Common myeloid progenitor, CD34-positive (primary cell): ENCODE data around the gene PPP1R16B.
A peak's percentile ranks its signal among the peaks of the same experiment; 100 is the strongest.

Experiments used
- CTCF ChIA-PET: fragments of 350-600 bp; sonication (Branson Sonifier 250); formaldehyde crosslinking; loops from one replicate; lab custom pipeline; 2021; ENCODE audit warnings: antibody characterized with exemption; lab: Charles Lee
- POLR2A ChIA-PET: fragments of 350-600 bp; sonication (Branson Sonifier 250); formaldehyde crosslinking; loops from one replicate; lab custom pipeline; 2021; ENCODE audit warnings: antibody characterized with exemption; lab: Charles Lee
- DNase-seq, 3 donors: peaks; one replicate each; pipeline versions ENCODE4 v3.0.0 to v3.0.0-alpha.2; 2013
- H3K27ac ChIP-seq, 2 experiments: 1 replicate in 1 of 2; 2 replicates in 1 of 2; pipeline ENCODE4 v1.7.0; 2013; ENCODE audit warnings: inconsistent platforms in 2 of 2, low read length in 2 of 2, mild to moderate bottlenecking in 2 of 2, low read depth in 1 of 2, moderate library complexity in 1 of 2; ENCODE audit not compliant: severe bottlenecking in 2 of 2, insufficient read depth in 1 of 2, poor library complexity in 1 of 2
- H3K27me3 ChIP-seq, 5 experiments: replicated peaks in 2 of 5; 1 replicate in 3 of 5; 2 replicates in 2 of 5; pipeline versions ENCODE4 v1.6.1 to v1.7.0; 2013; ENCODE audit warnings: low read length in 4 of 5, mild to moderate bottlenecking in 2 of 5, moderate library complexity in 2 of 5, inconsistent platforms in 1 of 5; ENCODE audit not compliant: insufficient read depth in 5 of 5, control insufficient read depth in 4 of 5
- H3K36me3 ChIP-seq, 4 experiments: 1 replicate in 2 of 4; 2 replicates in 2 of 4; pipeline versions ENCODE4 v1.6.1 to v1.7.0; 2013; ENCODE audit warnings: low read length in 3 of 4, control low read depth in 1 of 4, mild to moderate bottlenecking in 1 of 4; ENCODE audit not compliant: control insufficient read depth in 4 of 4, insufficient read depth in 4 of 4
- H3K4me1 ChIP-seq, 4 experiments: 1 replicate in 3 of 4; 2 replicates in 1 of 4; pipeline versions ENCODE4 v1.6.1 to v1.7.1; 2013; ENCODE audit warnings: low read length in 3 of 4, mild to moderate bottlenecking in 3 of 4, control low read depth in 1 of 4, inconsistent platforms in 1 of 4, moderate library complexity in 1 of 4; ENCODE audit not compliant: control insufficient read depth in 4 of 4, insufficient read depth in 4 of 4; ENCODE audit errors: control extremely low read depth in 1 of 4
- H3K4me3 ChIP-seq, 7 experiments: 1 replicate in 4 of 7; 2 replicates in 3 of 7; pipeline versions ENCODE4 v1.5.1 to v1.7.0; 2013; ENCODE audit warnings: mild to moderate bottlenecking in 7 of 7, low read length in 6 of 7, moderate library complexity in 6 of 7, inconsistent platforms in 2 of 7, low read depth in 2 of 7, control low read depth in 1 of 7; ENCODE audit not compliant: insufficient read depth in 4 of 7, control insufficient read depth in 1 of 7; ENCODE audit errors: extremely low read depth in 1 of 7
- H3K9me3 ChIP-seq, 5 experiments: 1 replicate in 4 of 5; 2 replicates in 1 of 5; pipeline versions ENCODE4 v1.6.1 to v1.7.1; 2013; ENCODE audit warnings: low read length in 4 of 5, mild to moderate bottlenecking in 2 of 5, inconsistent platforms in 1 of 5, low read depth in 1 of 5, moderate library complexity in 1 of 5; ENCODE audit not compliant: control insufficient read depth in 4 of 5, insufficient read depth in 2 of 5; ENCODE audit errors: control extremely low read depth in 1 of 5
- WGBS: methylation state at CpG from one replicate; pipeline ENCODE4 v1.1.5; 2013; ENCODE audit not compliant: insufficient coverage; 5-methylcytosine and 5-hydroxymethylcytosine counted together

Gene PPP1R16B

GRCh38 chr20:38920851-38921250, 115.4 kb downstream of the PPP1R16B start:
- DNase-seq, result no peak
- Histone ChIP-seq H3K4me3 (no peak overlapping the region), H3K9me3 (no peaks in the 10 kb centered on the region), H3K36me3 (peaks cover 0 to 16% (median 5%) of the 10 kb centered on the region in 4 experiments), H3K4me1 (no peaks in the 10 kb centered on the region), H3K27ac (no peak overlapping the region), H3K27me3 (no peaks in the 10 kb centered on the region)
- WGBS, result 98% methylated on average over 8 of the region's 9 CpGs
- ChIA-PET POLR2A (interaction anchor here (0.6 kb wide), 1 partner anchor 181 kb away, joined by 4 read pairs; no protein-coding TSS in a partner anchor), CTCF (interaction anchor here (1.2 to 6.1 kb wide), 3 partner anchors 9 to 127 kb away, joined by 4 to 39 read pairs (median 6); no protein-coding TSS in a partner anchor)

DNA sequence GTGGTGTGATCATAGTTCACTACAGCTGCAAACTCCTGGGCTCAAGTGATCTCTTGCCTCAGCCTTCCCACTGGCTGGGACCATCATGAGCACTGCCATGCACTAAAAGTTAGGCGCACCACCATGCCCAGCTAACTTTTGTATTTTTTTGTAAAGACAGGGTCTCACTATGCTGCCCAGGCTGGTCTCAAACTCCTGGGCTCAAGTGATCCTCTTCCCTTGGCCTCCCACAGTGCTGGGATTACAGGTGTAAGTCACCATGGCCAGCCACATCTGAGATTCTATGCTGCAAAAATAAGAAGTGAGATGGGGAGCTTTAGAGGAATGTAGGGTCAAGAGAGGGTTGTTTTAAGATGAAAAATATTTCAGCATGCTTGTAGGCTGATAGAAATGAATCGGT, 119.2 kb downstream of the PPP1R16B start:
- Histone ChIP-seq H3K4me1 (peaks cover 9 to 27% (median 20%) of the 10 kb centered on the region in 4 experiments), H3K9me3 (no peaks in the 10 kb centered on the region), H3K27me3 (no peaks in the 10 kb centered on the region), H3K27ac (no peak overlapping the region), H3K36me3 (peaks cover 0 to 2% (median 0%) of the 10 kb centered on the region in 4 experiments), H3K4me3 (no peak overlapping the region)
- WGBS, result 100% methylated on average over 2 of the region's 2 CpGs
- POLR2A ChIA-PET, result no interaction called here
- DNase-seq, result no peak
- CTCF ChIA-PET, result interaction anchor here (1.0 to 6.1 kb wide), 3 partner anchors 19 to 123 kb away, joined by 3 to 39 read pairs (median 11); partner anchors contain the start of gene DHX35

- Histone ChIP-seq H3K36me3 (peaks cover 0 to 7% (median 2%) of the 10 kb centered on the region in 4 experiments), H3K27me3 (no peaks in the 10 kb centered on the region), H3K4me1 (peaks cover 9 to 27% (median 20%) of the 10 kb centered on the region in 4 experiments), H3K9me3 (no peaks in the 10 kb centered on the region), H3K27ac (peak within 1 kb of the TSS in 1 of 2 experiments; percentile 12), H3K4me3 (peak within 1 kb of the TSS; percentile 59 to 95 (median 80))
- ChIA-PET POLR2A (no interaction called here), CTCF (interaction anchor here (0.6 to 2.9 kb wide), 7 partner anchors 9 to 123 kb away, joined by 3 to 11 read pairs (median 6); partner anchors contain the start of gene DHX35)
- WGBS, result under 1% methylated on average over 94 of the region's 95 CpGs
- peak; percentile 98 to 99 (median 99) for DNase-seq
Observed at GRCh38 chr20:38926142-38926933, 120.8 kb downstream of the PPP1R16B start, which contains the start of gene FAM83D. TSS of gene FAM83D (plus strand) at chr20:38926417. CDS start at chr20:38926443, 26 bp downstream.

- DNase-seq, result no peak
- Histone ChIP-seq H3K4me3 (peak overlapping the region; percentile 59 to 95 (median 80)), H3K27ac (peak overlapping the region in 1 of 2 experiments; percentile 12), H3K4me1 (peaks cover 9 to 27% (median 20%) of the 10 kb centered on the region in 4 experiments), H3K9me3 (no peaks in the 10 kb centered on the region), H3K36me3 (peaks cover 0 to 9% (median 4%) of the 10 kb centered on the region in 4 experiments), H3K27me3 (no peaks in the 10 kb centered on the region)
- ChIA-PET CTCF (interaction anchor here (0.9 to 2.9 kb wide), 7 partner anchors 9 to 122 kb away, joined by 3 to 11 read pairs (median 6); partner anchors contain the start of gene DHX35), POLR2A (no interaction called here)
- 14% methylated on average over 19 of the region's 27 CpGs for WGBS
Observed at GRCh38 chr20:38926934-38927616, 121.6 kb downstream of the PPP1R16B start.

DNA sequence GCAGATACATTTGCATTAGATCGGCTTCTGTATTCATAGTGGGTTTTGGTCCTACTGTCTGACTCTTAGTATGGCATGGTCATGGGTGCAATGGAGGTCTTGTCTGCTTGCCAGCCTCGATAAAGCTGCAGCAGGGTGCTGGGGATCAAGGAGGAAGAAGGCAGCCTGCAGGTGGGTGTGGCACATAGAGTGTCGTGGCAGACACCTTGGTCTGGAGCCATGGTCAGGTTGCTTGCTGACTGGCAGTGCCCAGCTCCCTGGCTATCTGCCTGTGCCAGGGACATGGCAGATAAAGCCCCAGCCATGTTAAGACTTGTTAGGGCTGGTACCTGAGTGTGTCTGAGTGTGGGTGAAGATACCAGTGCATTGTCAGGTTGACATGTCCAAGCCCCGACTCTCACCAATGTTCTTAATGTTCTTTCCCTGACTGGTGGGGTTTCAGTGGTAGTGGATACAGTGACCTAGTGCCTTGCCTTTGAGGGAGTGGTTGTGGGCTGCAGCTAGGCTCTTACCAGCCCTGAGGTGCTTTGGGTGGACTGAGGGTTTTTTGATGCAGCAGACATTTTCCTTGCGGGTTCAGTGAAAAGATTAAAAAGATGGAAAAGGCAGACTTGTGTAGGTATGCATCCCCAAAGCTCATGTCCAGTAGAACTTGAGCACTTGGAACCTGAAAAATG, 122.5 kb downstream of the PPP1R16B start:
- CTCF ChIA-PET, result interaction anchor here (1.2 to 2.0 kb wide), 3 partner anchors 9 to 35 kb away, joined by 3 to 8 read pairs (median 3); partner anchors contain the start of gene DHX35
- H3K4me3 ChIP-seq, result peak overlapping the region in 5 of 7 experiments; percentile 8 to 95 (median 17)
- POLR2A ChIA-PET, result no interaction called here

DNA sequence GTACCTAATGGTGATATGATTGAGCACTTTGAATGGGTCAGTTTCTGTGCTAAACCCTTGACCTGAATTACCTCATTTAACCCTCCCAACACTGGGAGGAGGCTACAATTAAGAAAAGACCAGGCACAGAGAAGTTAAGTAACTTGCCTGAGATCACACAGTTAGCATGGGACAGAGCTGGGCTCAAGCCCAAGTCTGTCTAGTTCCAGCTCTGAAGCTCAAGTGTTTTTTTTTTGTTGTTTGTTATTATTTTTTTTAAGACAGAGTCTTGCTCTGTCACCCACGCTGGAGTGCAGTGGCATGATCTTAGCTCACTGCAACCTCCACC, 124.7 kb downstream of the PPP1R16B start:
- Histone ChIP-seq H3K4me3 (no peak overlapping the region), H3K9me3 (no peaks in the 10 kb centered on the region), H3K27me3 (no peaks in the 10 kb centered on the region), H3K4me1 (peaks cover 9 to 27% (median 20%) of the 10 kb centered on the region in 4 experiments), H3K27ac (no peak overlapping the region), H3K36me3 (peaks cover 0 to 9% (median 3%) of the 10 kb centered on the region in 4 experiments)
- no peak for DNase-seq
- POLR2A ChIA-PET, result interaction anchor here (0.6 kb wide), 1 partner anchor 8 kb away, joined by 6 read pairs; no protein-coding TSS in a partner anchor
- CTCF ChIA-PET, result interaction anchor here (0.8 to 2.0 kb wide), 4 partner anchors 9 to 37 kb away, joined by 3 to 8 read pairs (median 4); partner anchors contain the start of gene DHX35
- WGBS, result 100% methylated on average over 1 of the region's 1 CpG

More for the DNA sequence above, 122.5 kb downstream of the PPP1R16B start:
- Histone ChIP-seq H3K4me1 (peaks cover 9 to 27% (median 20%) of the 10 kb centered on the region in 4 experiments), H3K27me3 (no peaks in the 10 kb centered on the region), H3K36me3 (peaks cover 0 to 9% (median 4%) of the 10 kb centered on the region in 4 experiments), H3K9me3 (no peaks in the 10 kb centered on the region), H3K27ac (no peak overlapping the region)
- 88% methylated on average over 5 of the region's 5 CpGs for WGBS
- no peak for DNase-seq
